Epithelial cell of proximal tubule (primary cell): ENCODE data around the gene ARMH2. TPM values are rescaled to one million over a fixed set of nuclear protein-coding genes. Genes with fewer than 3 reads are reported as not detected.

Source experiments
- DNase-seq: peaks from one replicate; pipeline ENCODE4 v3.0.0-alpha.2; 2011; ENCODE audit warnings: low read depth
- H3K4me3 ChIP-seq: 2 replicates; pipeline ENCODE4 v1.5.1; 2011; ENCODE audit warnings: low read depth, mild to moderate bottlenecking, low read length
- CTCF ChIP-seq: conservative IDR thresholded peaks from 2 replicates; pipeline ENCODE4 v1.5.1; 2012; ENCODE audit warnings: low read depth, mild to moderate bottlenecking, low read length
- total RNA-seq: library from RNA; depleted of rRNA; stranded (reverse); fragments of >200 nt; gene quantifications from 2 replicates; pipeline ENCODE4 v1.2.3, GENCODE V29; 2015

ARMH2 gene
- total RNA-seq, 1 donor from 2014 or later = not detected

DNA sequence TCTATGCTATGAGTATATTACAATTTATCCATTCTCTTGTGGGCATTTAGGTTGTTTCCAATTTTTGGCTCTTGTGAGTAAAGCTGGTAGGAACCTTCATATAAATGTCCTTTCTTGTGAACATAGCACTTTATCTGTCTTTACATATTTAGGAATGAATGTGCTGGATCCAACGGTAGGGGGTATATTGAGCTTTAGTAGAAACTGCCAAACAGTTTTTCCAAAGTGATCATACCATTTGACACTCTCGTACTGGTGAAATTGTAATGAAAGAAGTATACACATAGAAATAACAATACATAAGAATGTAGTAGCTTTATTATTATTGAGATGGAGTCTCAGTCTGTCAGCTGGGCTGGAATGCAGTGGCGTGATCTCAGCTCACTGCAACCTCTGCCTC lies 30.9 kb upstream of the ARMH2 start:
- no peak for DNase-seq
- no peak overlapping the region for H3K4me3 ChIP-seq
- no peak for TF ChIP-seq CTCF

DNA sequence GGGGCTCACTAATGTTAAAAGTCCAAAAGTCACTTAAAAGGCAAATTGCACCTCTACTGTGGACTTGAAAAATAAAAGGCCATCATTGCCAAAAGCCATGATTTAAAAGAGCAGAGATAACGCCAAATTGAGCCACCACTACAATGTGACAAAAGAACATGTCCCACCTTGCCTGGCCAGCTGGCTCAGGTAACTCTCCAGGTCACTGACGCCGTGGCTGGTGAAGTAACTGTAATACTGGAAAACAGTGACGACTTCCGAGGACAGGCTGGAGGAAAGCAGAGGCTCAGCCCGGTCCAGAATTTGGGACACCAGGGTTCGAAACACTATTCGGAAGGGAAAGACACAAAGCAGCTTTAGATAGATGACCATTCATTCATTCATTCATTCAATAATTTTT lies 29.3 kb upstream of the ARMH2 start:
- H3K4me3 ChIP-seq = no peak overlapping the region
- no peak for TF ChIP-seq CTCF
- DNase-seq = no peak

DNA sequence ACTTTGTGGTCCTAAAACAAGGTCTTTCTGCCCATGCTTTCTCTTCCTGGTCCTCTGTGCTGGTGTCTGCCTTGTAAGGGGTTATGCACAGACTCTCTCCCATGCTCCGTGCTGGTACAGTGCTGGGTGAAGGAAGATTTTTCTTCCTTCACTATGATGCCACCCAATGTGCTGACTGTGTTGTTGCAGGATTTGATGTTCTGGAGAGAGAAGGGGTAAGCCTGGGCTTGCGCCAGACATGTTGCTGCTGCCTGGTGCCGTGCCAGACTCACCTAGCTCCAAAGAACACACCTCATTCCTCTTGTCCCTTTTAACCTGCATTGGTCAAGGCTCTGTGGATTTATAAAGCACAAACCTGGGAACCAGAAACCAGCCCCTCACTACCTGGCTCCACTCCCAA lies 28.4 kb upstream of the ARMH2 start:
- TF ChIP-seq CTCF = no peak
- DNase-seq = no peak

GRCh38 chr6:24825130-24825630 lies 26.5 kb upstream of the ARMH2 start:
- no peak for TF ChIP-seq CTCF
- DNase-seq = no peak
- H3K4me3 ChIP-seq = no peak overlapping the region

More for the DNA sequence above, 28.4 kb upstream of the ARMH2 start:
- H3K4me3 ChIP-seq = no peak overlapping the region

DNA sequence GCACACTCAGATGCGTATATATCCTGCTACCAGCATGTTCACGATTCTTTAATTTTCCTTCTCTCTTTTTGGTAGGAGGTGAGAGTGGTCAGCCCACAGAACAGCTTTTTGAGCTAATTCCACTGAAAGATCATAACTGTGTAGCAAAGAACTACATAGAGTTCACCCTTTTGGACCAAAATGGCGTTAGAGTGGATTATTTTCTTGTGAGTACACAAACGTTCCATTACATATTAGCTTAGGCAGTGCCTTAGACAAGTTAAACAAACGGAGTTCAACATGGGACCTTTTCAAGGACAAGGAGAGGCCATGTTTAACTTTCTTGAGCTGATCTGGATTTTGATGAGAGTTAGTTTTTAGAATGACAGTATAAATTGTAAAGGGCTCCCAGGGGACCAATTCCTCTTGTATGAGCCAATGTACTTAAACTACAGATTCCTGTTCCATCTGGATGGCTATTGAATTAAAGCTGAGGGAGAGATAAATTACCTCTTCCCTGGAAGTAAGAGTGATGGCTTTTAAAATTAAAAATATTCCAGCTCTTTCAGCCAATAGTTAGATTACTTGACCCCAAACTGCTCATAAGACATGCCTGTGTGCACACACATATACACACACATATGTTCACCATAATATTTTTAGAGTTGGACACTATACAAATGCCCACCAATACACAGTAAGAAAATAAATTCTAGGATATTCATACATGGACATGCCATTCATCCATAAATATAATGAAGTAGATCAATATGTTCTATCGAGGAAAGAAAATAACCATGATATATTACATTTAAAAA lies 25.6 kb upstream of the ARMH2 start:
- DNase-seq = no peak
- TF ChIP-seq CTCF = no peak
- H3K4me3 ChIP-seq = no peak overlapping the region

DNA sequence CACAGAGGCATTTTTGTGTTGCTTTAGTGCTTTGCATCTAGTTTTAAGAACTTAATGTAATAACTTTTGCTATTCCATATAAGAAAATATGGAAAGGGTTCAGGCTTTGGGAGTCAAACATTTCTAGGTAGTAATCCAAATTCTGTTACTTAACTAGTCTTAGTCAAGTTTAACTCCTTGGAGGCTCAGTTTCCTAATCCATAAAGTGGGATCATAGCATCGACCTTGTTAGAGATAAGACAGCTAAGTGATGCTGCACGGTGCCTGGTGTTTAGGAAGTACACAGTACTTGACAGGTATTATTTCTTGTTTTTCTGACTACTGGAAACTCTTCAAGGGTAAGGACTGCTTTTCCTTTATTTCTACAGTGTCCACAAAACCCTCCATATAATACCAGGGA lies 24.5 kb upstream of the ARMH2 start:
- no peak for TF ChIP-seq CTCF
- no peak overlapping the region for H3K4me3 ChIP-seq
- no peak for DNase-seq

DNA sequence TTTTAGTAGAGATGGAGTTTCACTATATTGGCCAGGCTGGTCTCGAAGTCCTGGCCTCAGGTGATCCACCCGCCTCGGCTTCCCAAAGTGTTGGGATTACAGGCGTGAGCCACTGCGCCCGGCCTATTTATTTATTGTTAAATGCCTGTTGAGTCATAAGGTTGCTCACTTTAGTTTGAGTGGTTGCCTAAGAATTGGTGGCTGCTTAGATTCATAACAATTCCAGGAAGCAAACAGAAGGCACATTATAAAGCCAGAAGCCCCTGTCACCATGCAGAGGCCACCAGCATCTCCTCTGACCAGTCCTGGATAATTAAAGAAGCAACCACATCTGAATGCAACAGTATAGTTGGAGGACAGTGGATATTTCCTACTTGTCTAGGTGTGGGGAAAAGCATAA lies 24.0 kb upstream of the ARMH2 start:
- TF ChIP-seq CTCF = no peak
- H3K4me3 ChIP-seq = no peak overlapping the region
- DNase-seq = no peak
